GM19035 (cell line): Measurements from ENCODE around the gene ARHGEF7.
A peak's percentile ranks its signal among the peaks of the same experiment; 100 is the strongest.
"Not testable (repeated sequence)": the region's sequence is repeated elsewhere in the genome, so short reads cannot be mapped to it uniquely, and the experiment has no call there.

Source experiments
- ATAC-seq: cut with Tn5 transposase; IDR thresholded peaks from one replicate; pipeline ENCODE4 v1.9.1; 2021; ENCODE audit not compliant: unreplicated experiment

Gene ARHGEF7

GRCh38 chr13:111198732-111199378 is 83.7 kb downstream of the ARHGEF7 start:
- ATAC-seq: not testable (repeated sequence)

DNA sequence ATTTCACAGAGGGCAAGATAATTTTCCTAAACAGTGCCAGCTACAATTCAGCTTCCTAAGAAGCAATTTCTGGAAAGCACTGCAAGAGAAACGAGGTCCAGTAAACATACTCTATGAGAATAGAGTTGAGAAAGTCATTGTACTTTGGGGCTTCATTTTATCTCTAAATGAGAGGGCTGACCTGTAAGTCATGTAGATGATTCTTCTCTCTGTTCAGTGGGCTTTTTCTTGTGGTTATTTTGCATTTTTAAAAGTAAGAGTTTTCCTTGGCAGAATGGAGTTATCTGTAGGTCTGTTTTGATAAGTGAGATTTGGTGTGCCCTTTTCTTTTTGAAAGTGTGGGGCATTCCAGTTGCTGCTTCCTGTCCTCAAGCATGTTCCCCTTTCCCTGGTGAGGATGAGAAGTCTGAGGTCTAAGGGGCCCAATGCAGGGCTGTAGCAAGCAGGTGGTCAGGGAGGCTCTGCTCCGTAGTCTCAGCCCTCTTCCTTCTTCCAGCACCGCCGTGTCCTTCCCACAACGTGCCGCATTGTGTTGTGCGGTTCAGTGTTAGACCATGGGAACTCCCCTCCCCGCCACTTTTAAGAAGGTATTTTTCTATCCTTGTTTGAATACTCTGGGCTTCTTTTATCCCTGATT is 86.3 kb downstream of the ARHGEF7 start:
- no peak for ATAC-seq

DNA sequence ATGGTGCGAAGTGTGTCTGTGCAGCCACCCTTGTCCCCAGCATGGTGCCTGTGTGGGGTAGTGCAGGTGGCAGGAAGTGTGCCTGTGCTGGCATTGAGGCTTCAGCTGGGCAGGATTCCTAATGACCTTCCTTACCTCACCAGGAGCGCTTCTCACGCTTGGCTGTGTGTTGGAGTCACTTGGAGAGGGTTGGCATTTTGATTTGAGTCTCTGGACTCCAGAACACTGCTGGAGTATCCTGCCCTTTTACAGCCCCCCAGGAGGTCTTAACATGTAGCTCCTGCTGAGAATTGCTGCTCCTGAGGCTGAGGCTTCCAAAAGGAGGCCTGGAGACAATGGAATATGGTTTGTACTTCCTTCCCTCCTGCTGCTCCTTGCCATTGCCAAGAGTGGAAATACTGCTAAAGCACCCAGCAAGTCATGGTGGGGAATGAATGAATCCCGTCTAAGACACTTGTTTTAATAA is 87.1 kb downstream of the ARHGEF7 start:
- ATAC-seq: no peak

- peak; percentile 61 for ATAC-seq
Measured at GRCh38 chr13:111202745-111203144, 87.6 kb downstream of the ARHGEF7 start.

DNA sequence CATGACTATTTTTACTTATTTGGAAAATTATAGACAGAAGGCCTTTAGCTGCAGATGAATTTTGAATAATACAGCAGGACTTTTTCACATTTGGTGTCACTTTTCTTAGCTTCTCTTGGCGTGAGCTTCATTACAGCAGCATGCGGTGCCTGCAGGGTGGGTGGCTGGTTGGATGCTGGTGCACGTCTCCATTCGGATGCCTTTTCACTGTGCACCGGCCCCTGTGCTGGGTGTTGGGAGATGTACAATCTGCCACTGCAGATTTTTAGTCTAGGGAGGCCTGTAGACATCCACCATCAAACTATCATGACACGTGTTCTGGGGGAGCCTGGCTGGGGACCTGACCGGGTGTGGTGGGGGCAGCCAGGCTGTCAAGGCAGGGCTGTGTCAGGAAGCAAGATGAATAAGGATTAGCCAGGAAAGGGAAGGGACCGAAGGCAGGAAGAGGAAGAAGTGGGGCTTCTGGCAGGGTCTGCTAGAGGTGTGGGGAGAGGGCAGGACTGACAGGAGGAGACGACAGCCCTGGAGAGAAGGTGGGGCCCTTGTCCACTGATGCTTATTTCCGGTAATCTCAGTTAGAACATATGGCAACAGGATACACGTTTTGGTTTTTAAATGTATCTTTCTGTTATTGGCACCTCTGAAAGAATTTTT is 88.8 kb downstream of the ARHGEF7 start:
- ATAC-seq: peak; percentile 35

DNA sequence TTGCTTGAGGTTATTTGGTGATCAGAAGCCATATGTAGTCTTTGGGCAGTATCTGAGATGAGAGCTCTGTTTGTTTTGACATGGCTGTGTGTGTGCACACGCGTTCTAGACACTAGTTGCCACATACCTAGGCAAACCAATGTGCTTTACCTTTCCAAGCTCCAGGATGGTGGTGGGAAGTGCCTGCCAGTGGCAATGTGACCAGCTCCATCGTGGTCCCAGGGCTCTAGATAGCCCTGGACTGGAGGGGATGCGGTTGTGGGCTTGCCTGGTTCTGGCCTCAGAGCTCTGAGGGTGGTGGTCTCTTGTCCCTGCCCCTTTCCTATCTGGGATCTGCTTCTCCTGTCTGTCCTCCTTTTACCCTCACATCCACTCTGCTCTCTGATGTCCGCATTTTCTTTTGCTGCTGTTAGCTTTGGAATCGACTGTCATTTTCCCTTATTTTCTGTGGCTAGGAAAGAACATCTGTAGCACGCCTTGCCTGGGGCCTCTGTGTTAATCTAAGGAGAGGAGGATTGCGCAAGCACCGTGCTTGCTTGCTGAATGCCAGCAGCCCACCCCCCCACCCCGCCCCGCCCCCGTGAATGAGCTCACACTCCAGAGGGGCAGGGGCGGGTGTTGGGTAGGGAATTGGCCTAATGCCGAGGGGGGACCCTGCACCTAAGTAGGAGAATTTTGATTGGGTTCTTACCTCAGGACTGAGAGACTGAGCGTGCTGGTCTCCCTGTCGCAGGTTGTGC is 89.5 kb downstream of the ARHGEF7 start:
- no peak for ATAC-seq

DNA sequence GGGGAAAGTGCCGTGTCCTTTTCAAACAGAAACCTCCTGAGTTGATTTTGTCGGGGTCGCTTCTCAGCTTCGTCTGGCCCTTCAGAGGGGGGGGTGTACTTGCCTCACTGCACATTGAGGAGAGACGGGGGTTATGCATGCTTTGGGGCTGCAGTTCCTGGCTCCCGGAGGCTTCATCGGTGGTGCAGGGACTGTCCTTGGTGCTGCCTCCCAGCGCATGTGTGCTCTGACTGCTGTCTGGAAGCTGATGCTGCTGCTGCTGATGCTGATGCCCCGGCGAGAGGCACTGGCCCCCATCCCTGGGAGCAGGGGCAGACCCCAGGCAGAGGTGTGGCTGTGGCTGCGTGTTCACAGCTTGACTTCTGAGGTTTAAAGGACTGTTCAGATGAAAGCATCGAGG is 91.0 kb downstream of the ARHGEF7 start:
- no peak for ATAC-seq

DNA sequence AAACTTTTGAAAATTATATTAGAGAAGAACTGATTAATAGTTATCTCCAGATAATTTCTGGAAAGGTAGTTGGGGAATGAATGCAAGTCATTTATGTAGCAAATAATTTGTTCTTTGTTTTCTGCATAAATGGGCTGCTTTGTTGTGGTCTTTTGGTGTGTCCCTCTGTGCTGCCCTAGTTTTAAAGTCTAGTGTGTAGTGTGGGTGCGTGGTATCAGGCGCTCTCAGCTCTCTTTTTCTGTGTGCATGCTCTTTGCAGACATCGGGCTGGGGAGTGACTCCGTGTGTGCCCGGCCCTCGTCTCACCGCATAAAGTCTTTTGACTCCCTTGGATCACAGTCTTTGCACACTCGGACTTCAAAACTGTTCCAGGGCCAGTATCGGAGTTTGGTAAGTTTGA is 94.5 kb downstream of the ARHGEF7 start:
- ATAC-seq: no peak

GRCh38 chr13:111210091-111210490 is 95.0 kb downstream of the ARHGEF7 start:
- ATAC-seq: no peak

DNA sequence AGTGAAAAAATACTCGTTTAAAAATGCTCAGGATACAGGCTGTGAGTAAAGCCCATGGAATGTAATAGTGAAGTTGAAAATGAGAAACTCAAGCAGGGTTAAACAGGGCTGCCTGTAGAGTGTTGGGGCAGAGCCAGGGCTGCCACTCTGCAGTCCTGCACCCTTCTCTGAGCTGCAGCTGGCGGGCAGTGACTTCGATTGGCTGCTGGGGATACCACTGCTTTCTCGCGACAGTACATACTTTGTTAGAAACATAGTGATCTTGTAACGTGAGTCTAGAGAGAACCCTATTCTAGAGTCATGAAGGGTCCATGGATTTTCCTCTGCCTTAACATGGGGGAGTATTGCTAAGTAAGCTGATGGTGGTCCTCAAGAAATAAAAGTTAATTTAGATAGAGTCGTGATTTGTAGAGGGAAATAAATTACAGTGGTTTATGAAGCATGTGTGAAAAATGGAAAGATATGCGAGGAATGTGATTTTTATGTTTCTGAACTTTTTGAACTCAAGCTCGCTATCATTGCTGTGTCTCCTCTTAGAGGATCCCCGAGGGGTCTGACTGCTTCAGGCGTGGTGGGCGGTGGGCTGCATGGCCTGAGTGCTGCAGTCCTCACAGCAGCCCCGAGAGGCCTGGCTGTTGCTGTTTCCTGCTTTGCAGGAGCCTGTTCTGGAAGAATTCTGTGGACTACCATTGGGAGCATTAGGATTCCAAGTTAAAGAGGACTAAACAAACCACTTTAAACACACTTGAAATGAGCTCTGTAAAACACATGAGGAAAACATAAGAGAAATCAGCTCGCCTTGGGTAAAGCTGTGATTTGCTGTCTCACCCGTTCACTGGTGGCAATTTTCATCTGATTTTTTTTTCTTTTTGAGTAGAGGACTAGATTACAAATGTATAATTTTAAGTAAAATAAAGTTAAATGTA is 95.7 kb downstream of the ARHGEF7 start:
- ATAC-seq: no peak

- no peak for ATAC-seq
Measured at GRCh38 chr13:111211789-111212516, 96.8 kb downstream of the ARHGEF7 start.

- ATAC-seq: no peak
Measured at GRCh38 chr13:111212517-111212873, 97.4 kb downstream of the ARHGEF7 start.

DNA sequence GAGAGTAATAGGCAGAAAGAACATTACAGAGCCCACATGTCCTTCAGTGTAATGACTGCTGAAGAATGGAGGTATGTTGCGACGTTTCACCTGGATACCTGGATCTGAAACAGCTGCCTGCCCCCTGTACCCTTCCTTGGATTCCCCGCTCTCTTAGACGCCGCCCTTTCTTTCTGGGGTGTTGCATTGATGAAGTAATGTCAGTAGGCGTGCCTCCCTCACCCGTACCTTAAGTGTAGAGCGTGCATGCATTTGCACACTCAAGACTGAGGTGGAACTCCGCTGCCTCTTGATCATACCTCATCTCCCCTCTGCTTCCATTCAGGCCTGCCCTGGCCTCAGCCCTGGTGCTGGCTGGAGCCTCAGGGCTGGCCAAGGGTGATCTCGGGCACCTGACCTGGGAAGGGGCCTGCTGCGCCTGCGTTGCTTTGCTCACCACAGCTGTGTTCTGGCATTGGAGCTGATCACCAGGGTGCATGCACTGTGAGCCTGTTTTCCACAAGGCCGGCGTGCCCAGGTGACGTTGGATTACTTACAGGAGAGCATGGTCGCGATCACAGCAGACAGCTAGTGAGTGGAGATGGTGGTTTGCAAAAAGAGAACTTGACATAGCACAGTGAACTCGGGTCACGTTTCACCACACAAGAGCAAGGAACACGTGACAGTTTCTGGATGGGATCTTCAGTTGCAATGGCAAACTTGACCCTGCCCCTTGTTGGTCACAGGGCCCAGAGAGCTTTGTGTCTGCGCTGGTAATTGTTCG is 99.0 kb downstream of the ARHGEF7 start:
- ATAC-seq: no peak

- no peak for ATAC-seq
Measured at GRCh38 chr13:111215081-111216047, 100.3 kb downstream of the ARHGEF7 start.

DNA sequence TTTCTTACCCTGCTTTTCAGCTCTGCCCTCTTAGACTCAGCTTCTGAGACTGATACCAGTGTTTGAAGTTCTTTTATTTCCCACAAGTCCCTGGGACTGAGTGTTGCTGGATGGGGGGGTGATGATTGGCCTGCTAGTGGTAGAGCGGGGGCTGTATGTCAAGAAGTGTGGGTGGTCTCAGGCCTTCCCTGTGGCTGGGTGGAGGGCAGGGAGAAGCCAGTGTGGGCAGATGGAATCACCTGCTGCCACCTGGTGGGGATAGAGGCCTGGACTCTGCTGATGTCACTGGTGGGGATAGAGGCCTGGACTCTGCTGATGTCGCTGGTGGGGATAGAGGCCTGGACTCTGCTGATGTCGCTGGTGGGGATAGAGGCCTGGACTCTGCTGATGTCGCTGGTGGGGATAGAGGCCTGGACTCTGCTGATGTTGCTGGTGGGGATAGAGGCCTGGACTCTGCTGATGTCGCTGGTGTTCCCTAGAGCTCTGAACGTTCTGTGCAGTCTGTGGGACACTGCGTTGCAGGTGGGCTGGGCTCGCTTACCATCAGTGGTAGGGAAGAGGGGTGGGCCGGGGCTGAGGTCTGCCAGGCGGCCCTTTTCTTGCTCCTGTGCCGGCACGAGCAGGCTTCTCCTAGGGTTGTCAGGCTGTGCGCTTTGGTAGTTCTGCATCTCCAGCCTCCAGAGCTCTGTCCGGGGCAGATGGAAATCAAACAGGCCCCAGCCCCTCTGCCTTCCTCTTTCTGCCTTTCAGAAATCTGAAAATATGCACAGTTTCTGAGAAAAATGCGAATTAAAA is 101.3 kb downstream of the ARHGEF7 start:
- no peak for ATAC-seq

DNA sequence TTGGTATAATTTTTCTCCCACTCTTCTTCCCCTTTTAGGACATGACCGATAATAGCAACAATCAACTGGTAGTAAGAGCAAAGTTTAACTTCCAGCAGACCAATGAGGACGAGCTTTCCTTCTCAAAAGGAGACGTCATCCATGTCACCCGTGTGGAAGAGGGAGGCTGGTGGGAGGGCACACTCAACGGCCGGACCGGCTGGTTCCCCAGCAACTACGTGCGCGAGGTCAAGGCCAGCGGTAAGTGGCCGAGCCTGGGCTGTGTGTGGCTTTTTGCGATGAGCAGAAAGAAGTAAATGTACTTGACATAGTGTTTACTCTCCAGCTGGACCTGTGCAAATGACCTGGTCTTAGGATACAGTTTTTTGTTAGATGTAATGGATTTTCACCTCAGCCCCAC is 102.5 kb downstream of the ARHGEF7 start:
- no peak for ATAC-seq

DNA sequence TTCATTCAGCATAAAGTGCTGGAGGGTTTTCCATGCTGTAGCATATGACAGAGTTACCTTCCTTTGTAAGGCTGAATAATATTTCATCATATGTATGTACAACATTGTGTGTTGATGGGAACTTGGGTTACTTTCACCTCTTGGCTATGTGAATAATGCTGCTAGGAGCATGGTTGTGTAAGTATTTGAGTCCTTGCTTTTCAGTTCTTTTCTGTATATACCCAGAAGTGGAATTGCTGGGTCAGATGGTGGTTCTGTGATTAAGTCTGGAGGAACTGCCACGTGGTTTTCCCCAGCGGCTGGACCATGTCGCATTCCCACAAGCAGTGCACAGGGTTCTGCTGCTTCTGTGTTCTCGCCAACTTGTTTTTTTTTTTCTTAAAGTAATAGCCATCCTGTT is 104.2 kb downstream of the ARHGEF7 start:
- no peak for ATAC-seq
